HG03378 (cell line): ENCODE measurements around the gene ZBTB37.
"Not testable (repeated sequence)": the region's sequence is repeated elsewhere in the genome, so short reads cannot be mapped to it uniquely, and the experiment has no call there.

Source experiments
- ATAC-seq: cut with Tn5 transposase; IDR thresholded peaks from one replicate; pipeline ENCODE4 v1.9.1; 2021; ENCODE audit warnings: mild to moderate bottlenecking, moderate library complexity; ENCODE audit not compliant: unreplicated experiment

ZBTB37 gene

DNA sequence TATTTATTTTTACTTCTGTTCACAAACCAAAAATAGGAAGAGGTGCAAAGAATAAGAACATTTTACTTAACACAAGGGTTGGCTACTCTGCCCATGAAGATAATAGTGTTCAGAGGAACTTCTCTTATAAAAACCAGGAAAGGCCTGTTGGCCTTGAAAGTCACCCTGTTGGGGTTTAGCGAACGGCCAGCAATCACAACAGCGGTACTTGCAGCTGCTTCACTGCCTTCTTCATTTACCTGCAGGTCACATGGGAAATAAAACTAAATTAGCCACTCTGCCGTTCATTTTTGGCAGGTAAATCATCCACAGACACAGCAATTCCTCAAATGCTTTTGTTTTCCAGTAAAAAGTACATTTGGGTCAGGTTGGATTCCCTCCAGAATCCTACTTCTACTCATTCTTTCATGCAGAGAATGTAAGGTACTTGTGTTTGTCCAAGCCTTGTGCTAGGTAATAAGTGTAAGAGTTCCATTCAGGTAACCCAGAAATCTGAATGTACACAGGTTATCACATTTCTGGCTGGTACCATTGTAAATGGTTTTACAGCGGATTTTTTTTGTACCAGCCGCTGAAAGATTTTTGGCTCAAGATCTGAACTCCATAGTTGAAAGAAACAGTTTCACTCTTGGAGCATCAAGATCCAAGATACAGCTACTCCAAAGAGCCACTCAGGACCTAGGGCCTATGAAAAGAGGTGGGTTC is 35.8 kb downstream of the ZBTB37 start:
- no peak for ATAC-seq

GRCh38 chr1:173913111-173913510 is 44.9 kb downstream of the ZBTB37 start:
- ATAC-seq = no peak

- no peak for ATAC-seq
Measured at GRCh38 chr1:173914366-173914871, 46.2 kb downstream of the ZBTB37 start.

DNA sequence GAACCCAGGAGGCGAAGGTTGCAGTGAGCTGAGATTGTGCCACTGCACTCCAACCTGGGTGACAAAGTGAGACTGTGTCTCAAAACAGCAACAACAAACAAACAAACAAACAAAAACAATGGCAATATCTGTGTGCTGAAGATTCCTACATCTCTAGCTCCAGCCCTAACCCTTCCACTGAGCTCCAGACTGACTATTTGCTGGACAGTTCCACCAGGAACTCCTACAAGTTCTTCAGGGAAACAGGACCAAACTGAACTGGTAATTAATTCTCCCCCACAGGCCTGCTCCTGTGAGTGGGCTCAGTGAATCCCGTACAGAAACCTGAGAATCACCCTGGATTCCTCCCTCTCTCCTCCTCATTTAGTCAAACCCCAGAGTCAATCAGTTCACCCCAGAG is 47.4 kb downstream of the ZBTB37 start:
- ATAC-seq = no peak

DNA sequence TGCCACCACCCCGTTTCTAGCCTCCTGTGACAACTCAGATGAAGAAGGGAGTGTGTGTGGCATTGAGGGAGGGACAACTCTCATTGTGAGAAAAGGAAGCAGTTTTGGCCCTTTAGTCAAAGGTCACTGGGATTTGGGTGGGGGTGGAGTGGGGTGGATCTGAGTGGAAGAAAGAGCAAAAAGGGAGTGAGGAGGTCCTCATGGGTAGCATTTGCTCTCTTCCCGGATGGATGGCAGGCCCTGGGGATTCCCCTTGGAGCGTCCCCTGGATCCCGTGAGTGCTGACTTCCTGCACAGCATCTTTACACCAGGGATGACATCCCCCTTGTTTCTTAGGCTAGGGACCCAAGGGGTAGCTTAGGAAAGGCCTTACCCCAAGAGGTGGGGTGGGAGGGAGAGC is 48.5 kb downstream of the ZBTB37 start:
- ATAC-seq = no peak

DNA sequence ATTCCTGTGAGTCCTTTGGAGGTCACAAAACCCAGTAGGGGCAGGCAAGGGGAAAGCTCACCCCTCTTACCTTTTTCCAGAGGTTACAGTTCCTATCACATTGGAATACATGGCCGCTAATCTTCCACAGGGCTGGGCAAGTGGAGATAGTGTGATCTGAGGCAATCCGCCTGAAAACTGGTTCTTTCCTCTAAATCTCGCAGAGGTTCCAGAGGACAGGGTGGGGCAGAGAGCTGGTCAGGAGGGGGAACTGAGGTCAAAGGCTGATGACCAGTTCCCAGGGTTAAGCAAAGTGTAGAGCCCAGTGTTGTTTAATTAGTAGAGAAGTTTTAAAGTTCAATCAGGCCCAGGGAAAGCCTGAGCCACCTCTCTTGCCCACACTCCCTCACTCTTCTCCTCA is 49.0 kb downstream of the ZBTB37 start, which contains the start of gene SERPINC1:
Gene SERPINC1, minus strand, starts transcription at position 179 of the 400 bp plus-strand sequence. Its CDS starts 68 bp downstream, at position 111.
- ATAC-seq = no peak

- no peak for ATAC-seq
Measured at GRCh38 chr1:173917635-173918493, 49.7 kb downstream of the ZBTB37 start.

DNA sequence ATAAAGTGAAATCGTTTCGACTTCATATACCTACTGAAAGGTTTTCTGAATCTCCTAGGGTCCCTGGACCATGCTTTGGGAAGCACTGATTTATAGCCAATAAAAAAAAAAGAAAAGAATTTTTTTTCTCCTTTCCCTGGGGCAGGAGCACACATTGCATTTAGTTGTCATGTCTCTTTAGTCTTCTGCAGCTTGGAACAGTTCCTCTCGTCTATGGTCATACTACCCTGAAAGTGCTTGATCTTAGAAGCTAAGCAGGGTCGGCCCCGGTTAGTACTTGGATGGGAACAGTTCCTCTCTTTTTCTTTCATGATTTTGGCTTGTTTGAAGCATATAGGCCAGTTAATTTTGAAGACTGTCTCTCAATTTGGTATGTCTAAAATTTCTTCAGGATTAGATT is 52.7 kb downstream of the ZBTB37 start:
- ATAC-seq = no peak

GRCh38 chr1:173925306-173926242 is 57.4 kb downstream of the ZBTB37 start:
- no peak for ATAC-seq

DNA sequence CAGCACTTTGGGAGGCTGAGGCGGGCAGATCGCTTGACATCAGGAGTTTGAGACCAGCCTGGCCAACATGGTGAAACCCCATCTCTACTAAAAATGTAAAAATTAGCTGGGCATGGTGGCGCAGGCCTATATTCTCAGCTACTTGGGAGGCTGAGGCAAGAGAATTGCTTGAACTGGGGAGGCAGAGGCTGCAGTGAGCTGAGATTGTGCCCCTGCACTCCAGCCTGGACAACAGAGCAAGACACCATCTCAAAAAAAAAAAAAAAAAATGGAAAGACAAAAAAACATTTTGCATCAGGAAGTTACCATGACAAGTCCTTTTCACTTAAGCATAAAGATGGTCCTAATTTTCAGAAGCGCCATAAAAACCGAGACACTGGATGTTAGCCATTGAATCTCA is 62.4 kb downstream of the ZBTB37 start:
- ATAC-seq = not testable (repeated sequence)

- ATAC-seq = no peak
Measured at GRCh38 chr1:173934440-173934839, 66.3 kb downstream of the ZBTB37 start.

DNA sequence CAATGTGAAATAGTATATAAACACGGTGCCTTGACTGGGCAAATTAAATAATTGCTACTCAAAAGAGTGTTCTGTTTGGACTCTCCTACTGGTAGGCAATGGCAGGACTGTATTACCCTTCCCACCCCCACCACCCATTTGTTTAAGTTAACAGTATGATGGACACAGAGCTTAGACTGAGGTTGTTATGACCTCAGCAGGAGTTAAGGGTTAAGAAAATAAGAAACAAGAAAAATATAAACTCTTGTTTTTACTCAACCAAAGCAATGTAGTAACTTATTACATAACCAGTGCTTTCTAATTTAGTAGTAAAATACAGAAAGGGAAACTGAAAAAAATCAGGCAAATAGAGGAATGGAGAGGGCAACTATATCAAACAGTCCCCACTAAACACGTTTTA is 68.9 kb downstream of the ZBTB37 start:
- ATAC-seq = no peak

GRCh38 chr1:173946380-173946921 is 78.3 kb downstream of the ZBTB37 start:
- no peak for ATAC-seq

DNA sequence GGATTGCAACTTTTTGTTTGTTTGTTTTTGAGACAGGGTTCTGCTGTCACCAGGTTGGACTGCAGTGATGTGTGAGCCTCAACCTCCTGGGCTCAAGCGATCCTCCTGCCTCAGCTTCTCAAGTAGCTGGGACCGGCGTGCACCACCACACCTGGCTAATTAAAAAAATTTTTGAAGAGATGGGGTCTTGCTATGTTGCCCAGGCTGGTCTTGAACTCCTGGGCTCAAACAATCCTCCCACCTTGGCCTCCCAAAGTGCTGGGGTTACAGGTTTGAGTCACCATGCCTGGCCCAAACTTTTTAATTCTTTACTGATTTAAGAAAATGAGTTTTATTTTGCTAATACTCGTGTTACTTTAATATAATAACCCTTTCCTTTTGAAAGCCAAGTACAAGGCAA is 80.4 kb downstream of the ZBTB37 start:
- no peak for ATAC-seq
